SH-SY5Y (cell line): ENCODE measurements around the gene TSC22D1.

Source experiments
- GATA2 ChIP-seq: IDR thresholded peaks from 2 replicates; pipeline ENCODE4 v1.6.1; 2011; ENCODE audit warnings: mild to moderate bottlenecking, low read depth, low read length
- GATA3 ChIP-seq: IDR thresholded peaks from 2 replicates; pipeline ENCODE4 v1.6.1; 2011; ENCODE audit warnings: low read depth, mild to moderate bottlenecking, low read length, moderate library complexity

- TF ChIP-seq GATA3 (no peak), GATA2 (no peak)
These were observed 165.7 kb downstream of the TSC22D1 start for GRCh38 chr13:44410328-44410859.
